ENCODE data around the gene SLC35F3. TPM values are rescaled to one million over a fixed set of nuclear protein-coding genes. Genes with fewer than 3 reads are reported as not detected.

The SLC35F3 gene
- total RNA-seq, 4 donors from 2014 or later = 0.36 to 1.4 (median 0.54) TPM

- DNase-seq (ENCODE audit: low spot score in 2 of 2) = no peak
- Histone ChIP-seq H3K36me3 (no peaks in the 10 kb centered on the region), H3K27me3 (peaks cover 3% of the 10 kb centered on the region), H3K4me3 (no peak overlapping the region), H3K4me1 (peaks cover 3% of the 10 kb centered on the region), H3K9me3 (no peaks in the 10 kb centered on the region), H3K27ac (no peak overlapping the region)
- TF ChIP-seq POLR2A (IDR thresholded peaks at IDR 0.05) (no peak), POLR2AphosphoS5 (IDR thresholded peaks at IDR 0.05) (no peak)
- 90% methylated on average over 2 of the region's 2 CpGs for WGBS
Measured at GRCh38 chr1:234106032-234106431, 201.6 kb downstream of the SLC35F3 start.

GRCh38 chr1:234107416-234108021 lies 203.0 kb downstream of the SLC35F3 start:
- no peaks in the 10 kb centered on the region for H3K27me3 ChIP-seq
- no peak for DNase-seq (ENCODE audit: low spot score in 2 of 2)
- H3K4me1 ChIP-seq = peaks cover under 1% of the 10 kb centered on the region
- no peaks in the 10 kb centered on the region for H3K9me3 ChIP-seq
- WGBS = 84% methylated on average over 3 of the region's 3 CpGs
- no peak overlapping the region for H3K27ac ChIP-seq
- H3K36me3 ChIP-seq = no peaks in the 10 kb centered on the region
- no peak overlapping the region for H3K4me3 ChIP-seq
- TF ChIP-seq EP300 (IDR thresholded peaks at IDR 0.05) = no peak

- Histone ChIP-seq H3K9me3 (no peaks in the 10 kb centered on the region), H3K4me1 (no peaks in the 10 kb centered on the region), H3K27me3 (peaks cover 4% of the 10 kb centered on the region), H3K36me3 (no peaks in the 10 kb centered on the region), H3K27ac (no peak overlapping the region), H3K4me3 (no peak overlapping the region)
- 69% methylated on average over 3 of the region's 3 CpGs for WGBS
- TF ChIP-seq EP300 (IDR thresholded peaks at IDR 0.05) (no peak), POLR2AphosphoS5 (IDR thresholded peaks at IDR 0.05) (no peak), POLR2A (IDR thresholded peaks at IDR 0.05) (no peak), CTCF (IDR thresholded peaks at IDR 0.05) (no peak)
- no peak for DNase-seq (ENCODE audit: low spot score in 2 of 2)
Measured at GRCh38 chr1:234108921-234109320, 204.4 kb downstream of the SLC35F3 start.

GRCh38 chr1:234109840-234110239 lies 205.4 kb downstream of the SLC35F3 start:
- Histone ChIP-seq H3K27ac (no peak overlapping the region), H3K4me1 (no peaks in the 10 kb centered on the region), H3K9me3 (no peaks in the 10 kb centered on the region), H3K4me3 (no peak overlapping the region), H3K36me3 (no peaks in the 10 kb centered on the region), H3K27me3 (peaks cover 5% of the 10 kb centered on the region)
- no peak for DNase-seq (ENCODE audit: low spot score in 2 of 2)
- TF ChIP-seq POLR2AphosphoS5 (IDR thresholded peaks at IDR 0.05) (no peak), POLR2A (IDR thresholded peaks at IDR 0.05) (no peak), EP300 (IDR thresholded peaks at IDR 0.05) (no peak), CTCF (IDR thresholded peaks at IDR 0.05) (no peak)
- 79% methylated on average over 5 of the region's 5 CpGs for WGBS

GRCh38 chr1:234111458-234112142 lies 207.1 kb downstream of the SLC35F3 start:
- Histone ChIP-seq H3K9me3 (no peaks in the 10 kb centered on the region), H3K27me3 (peaks cover 8% of the 10 kb centered on the region), H3K4me3 (no peak overlapping the region), H3K36me3 (no peaks in the 10 kb centered on the region), H3K27ac (no peak overlapping the region), H3K4me1 (no peaks in the 10 kb centered on the region)
- no peak for DNase-seq (ENCODE audit: low spot score in 2 of 2)
- 47% methylated on average over 16 of the region's 17 CpGs for WGBS
- TF ChIP-seq CTCF (IDR thresholded peaks at IDR 0.05) (no peak), POLR2A (IDR thresholded peaks at IDR 0.05) (no peak), EP300 (IDR thresholded peaks at IDR 0.05) (no peak)

- DNase-seq (ENCODE audit: low spot score in 2 of 2) = no peak
- H3K4me1 ChIP-seq = no peaks in the 10 kb centered on the region
- no peaks in the 10 kb centered on the region for H3K36me3 ChIP-seq
- H3K4me3 ChIP-seq = no peak overlapping the region
- no peaks in the 10 kb centered on the region for H3K9me3 ChIP-seq
- peaks cover 12% of the 10 kb centered on the region for H3K27me3 ChIP-seq
- no peak overlapping the region for H3K27ac ChIP-seq
- 12% methylated on average over 11 of the region's 11 CpGs for WGBS
- peak; percentile 38 to 46 for TF ChIP-seq CTCF (IDR thresholded peaks at IDR 0.05)
- no peak for TF ChIP-seq EP300 (IDR thresholded peaks at IDR 0.05)
- no peak for TF ChIP-seq POLR2AphosphoS5 (IDR thresholded peaks at IDR 0.05)
Measured at GRCh38 chr1:234114648-234115307, 210.3 kb downstream of the SLC35F3 start.

Data from suprapubic skin (tissue), 4 donors.